SW480 (cell line): ENCODE measurements around the gene MGAT1.
"Not testable (repeated sequence)": the region's sequence is repeated elsewhere in the genome, so short reads cannot be mapped to it uniquely, and the experiment has no call there.

Source experiments
- DNase-seq: peaks from one replicate; pipeline ENCODE4 v3.0.0-alpha.2; 2016; ENCODE audit warnings: low spot score

MGAT1 gene

GRCh38 chr5:180785121-180785781, 17.4 kb downstream of the MGAT1 start:
- DNase-seq: no peak

DNA sequence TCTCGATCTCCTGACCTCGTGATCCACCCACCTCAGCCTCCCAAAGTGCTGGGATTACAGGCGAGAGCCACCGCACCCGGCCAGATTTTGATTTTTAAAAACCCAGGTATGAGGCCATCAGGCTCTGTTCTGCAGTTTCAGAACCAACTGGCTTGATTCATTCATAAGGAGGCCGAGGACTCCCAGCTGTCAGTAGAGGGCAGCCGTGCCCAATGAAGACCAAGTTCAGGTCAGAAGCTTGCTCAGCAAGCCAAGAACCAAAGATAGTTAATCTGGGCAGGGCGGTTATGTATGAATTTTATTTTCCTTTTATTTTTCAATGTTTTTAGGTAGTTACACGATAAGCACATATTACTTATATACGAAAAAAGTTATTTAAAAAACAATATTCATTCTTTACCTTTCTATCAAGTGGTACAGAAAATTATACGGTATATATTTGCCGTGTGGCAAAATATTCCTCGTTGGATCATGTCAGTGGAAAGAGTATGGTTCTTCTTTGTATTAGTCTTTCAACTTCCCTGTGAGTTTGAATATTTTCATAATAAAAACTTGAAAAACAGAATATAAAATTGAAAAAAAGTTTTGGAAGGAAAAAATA, 18.0 kb downstream of the MGAT1 start:
- peak; percentile 76 for DNase-seq

DNA sequence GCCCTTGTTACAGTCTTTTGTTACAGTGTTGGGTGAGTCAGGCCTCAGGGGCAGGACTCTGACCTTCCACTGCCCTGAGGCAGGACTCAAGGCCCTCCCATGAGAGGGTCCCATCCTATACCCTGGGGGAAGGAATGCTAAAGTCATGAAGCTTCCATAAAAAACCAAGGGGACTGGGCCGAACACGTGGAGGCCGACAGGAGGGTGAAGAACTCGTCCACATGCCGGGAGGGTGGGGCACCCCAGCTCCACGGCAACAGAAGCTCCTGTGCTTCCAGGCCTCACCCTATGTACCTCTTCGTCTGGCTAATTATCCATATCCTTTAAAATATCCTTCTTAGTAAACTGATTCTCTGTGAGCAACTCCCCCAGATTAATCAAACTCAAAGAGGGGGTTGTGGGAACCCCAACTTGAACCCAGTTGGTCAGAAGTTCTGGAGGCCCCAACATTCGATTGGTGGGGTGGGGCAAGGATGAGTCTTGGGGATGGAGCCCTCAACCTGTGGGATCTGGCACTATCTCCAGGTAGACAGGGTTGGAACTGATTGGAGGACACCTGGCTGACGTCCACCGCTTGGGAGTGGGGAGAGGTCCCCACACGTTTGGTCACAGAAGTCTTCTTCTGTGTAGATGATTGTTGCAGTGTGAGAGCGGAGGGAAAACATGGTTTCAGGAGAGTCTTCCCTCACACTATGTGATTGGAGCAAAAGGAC, 19.1 kb downstream of the MGAT1 start:
- DNase-seq: no peak

DNA sequence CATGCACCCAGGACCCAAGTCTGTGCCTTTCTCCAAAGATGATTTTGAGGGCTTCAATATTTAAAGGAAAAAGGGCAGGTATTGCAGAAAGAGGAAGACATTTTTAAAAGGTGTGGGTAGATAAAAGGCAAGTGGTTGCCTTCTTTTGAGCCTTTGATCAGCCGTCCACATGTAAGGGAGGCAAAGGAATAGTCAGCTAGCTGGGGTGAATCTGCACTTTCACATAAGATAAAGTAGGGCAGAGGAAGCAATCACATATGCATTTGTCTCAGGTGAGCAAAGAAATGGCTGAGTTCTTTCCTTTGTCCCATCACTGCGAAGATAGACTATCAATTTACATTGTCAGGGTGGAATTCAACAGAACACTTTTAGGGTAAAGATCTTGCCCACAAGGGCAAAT, 19.9 kb downstream of the MGAT1 start:
- DNase-seq: peak; percentile 33

- not testable (repeated sequence) for DNase-seq
Observed at GRCh38 chr5:180781900-180782326, 20.7 kb downstream of the MGAT1 start.

DNA sequence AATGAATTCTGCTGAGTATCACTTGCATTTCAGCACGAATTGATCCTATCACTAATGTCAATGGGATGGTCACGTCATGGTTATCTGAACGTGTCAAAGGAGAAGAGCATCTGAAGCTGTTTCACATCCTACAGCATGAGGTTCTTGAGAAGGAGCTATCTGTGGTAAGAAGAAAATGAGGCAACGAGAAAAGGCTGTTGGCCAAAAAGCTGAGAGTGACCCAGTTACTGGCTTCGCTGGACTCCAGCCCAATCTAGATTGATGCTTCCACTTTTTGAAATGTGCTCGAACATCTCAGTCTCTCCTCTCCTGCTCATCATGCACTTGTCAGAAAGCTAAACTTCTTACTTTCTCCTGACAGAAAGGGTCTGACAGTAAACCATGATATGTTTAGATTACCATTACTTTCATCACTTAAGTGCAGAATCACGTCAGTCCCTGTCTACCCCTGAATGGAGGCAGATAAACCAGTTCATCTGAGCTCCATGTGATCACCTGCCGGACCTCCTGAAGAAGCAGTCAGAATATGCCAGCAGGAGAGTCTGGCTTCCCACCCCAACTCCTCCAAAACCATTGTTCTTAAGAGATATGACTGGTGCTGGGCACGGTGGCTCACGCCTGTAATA, 22.5 kb downstream of the MGAT1 start:
- DNase-seq: no peak

- no peak for DNase-seq
Observed at GRCh38 chr5:180777475-180777874, 25.1 kb downstream of the MGAT1 start.

DNA sequence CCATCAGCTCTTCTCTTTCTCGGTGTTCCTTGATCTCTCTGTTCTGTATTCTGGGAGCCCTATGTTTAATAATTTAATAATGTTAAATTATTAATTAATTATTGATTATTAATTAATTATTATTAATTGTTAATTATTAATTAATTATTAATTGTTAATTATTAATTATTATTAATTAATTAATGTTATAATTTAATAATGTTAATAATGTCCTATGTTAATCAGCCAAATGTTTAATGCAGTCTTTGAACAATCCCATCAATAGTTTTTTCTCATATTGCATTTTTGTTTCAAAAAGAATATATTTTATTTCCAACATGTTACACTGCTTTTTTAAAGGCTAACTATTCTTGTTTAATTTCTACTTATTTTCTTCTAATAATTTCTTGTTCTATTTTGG, 26.2 kb downstream of the MGAT1 start:
- DNase-seq: no peak

DNA sequence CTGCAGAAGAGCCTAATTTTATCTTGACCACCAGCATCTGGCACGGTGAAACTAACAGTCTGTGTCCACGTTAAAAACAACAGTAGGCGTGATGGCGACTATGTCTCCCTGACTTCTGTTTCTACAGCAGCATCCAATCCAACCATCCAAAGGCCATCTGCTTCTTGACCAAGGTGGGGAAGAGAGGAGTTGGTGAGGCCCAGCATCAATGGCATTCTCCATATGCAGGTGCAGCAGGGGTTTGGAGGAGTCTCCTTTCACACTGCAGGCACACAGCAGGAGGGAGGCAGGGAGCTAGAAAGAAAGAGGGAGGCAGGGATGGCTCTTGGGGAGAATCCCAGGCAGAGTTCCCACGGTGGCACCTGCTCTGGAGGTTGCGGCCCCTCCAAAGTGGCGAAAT, 27.0 kb downstream of the MGAT1 start:
- DNase-seq: no peak

- no peak for DNase-seq
Observed at GRCh38 chr5:180771839-180772238, 30.8 kb downstream of the MGAT1 start.

GRCh38 chr5:180769821-180770220, 32.8 kb downstream of the MGAT1 start:
- no peak for DNase-seq

DNA sequence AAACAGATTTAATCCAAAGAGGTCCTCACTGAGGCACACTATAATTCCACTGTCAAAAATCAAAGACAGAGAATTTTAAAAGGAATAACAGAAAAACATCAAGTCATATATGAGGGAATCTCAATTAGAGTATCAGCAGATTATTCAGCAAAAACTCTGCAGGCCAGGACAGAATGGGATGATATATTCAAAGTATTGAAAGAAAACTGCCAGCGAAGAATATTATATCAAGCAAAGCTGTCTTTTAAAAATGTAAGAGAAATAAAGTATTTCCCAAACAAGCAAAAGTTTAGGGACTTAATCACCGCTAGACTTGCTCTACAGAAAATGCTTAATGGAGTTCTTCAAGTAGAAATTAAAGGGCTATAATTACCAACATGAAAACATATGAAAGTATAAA, 47.0 kb downstream of the MGAT1 start:
- no peak for DNase-seq

DNA sequence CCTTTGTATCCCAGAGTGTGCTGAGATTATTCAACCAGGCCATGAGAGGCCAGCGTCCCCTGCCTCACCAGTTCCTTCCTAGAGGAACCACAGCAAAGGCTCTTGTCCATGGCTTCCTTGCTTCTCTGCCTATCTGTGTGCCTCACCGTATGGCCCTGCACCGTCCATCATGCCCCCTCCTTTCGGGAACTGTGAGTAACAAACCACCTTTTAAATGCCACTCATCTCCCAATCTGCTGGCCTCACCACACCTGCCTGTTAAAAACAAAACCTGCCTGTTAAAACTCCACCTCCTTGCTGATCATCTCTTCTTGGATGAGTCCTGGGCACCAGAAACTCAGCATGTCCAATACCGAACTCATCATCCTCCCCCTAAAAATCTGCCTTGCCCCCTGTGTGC, 58.4 kb downstream of the MGAT1 start:
- DNase-seq: no peak

- no peak for DNase-seq
Observed at GRCh38 chr5:180742727-180743126, 59.9 kb downstream of the MGAT1 start.

GRCh38 chr5:180740953-180741352, 61.7 kb downstream of the MGAT1 start:
- DNase-seq: not testable (repeated sequence)

DNA sequence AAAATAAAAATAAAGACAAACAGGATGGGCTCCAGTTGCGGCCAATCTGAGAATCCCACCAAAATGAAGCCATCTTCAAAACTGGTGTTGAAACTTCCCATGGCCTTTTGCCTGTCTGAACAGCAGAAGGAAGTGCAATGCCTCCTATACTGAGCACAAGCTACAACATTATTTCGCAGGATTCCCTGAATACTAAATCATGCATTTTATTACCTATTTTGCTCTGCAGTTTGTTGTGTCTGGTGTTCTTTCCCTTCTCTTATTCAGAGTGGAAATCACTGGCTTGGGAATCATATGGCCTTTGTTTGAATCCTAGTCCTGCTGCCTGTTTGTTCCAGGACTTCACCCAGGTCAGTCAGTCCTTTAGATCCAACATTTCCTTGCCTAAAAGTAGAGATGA, 62.6 kb downstream of the MGAT1 start, which contains the start of gene OR2Y1:
Gene OR2Y1, minus strand, starts transcription at position 101 of the 400 bp plus-strand sequence. Its CDS starts 0 bp downstream, at position 101.
- DNase-seq: no peak

DNA sequence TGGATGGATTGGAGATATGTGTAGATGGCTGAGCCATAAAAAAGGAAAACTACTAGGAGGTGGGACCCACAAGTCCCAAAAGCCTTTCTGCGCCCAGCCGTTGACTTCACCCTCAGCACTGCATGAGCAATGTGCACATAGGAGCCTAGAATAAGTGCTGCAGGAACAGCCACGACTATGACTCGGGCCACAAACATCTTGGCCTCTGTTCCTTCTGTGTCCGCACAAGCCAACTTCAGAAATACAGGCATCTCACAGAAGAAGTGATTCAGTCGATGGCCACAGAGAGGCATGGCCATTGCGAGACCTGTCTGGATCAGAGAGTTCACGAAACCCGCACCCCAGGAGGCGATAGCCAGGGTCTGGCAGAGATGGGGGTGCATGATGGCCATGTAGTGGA, 63.3 kb downstream of the MGAT1 start:
- no peak for DNase-seq

DNA sequence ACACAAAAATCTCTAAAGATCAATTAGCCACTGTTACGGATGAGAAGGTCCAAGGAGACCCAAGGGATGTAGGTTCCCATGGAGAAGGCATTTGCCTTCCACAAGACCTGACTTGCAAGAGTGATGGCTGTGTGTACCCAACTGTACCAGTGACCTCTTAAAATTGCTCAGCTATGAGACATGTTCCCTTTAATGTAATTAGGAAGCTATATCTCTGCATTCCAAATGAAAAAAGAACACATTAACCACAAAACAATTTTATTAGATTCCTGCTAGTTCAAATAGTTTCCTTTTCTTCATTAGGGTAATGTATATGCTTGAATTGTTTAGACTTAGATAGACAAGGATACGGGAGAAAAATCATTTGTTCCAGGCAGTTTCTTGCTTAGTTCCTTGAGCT, 66.1 kb downstream of the MGAT1 start:
- DNase-seq: no peak
